ENCODE results near the gene STXBP6. TPM values are rescaled to one million over a fixed set of nuclear protein-coding genes. Genes with fewer than 3 reads are reported as not detected.
A peak's percentile ranks its signal among the peaks of the same experiment; 100 is the strongest.

The STXBP6 gene
- total and polyA plus RNA-seq, 4 donors: 0.05 to 10.5 (median 2.3) TPM

DNA sequence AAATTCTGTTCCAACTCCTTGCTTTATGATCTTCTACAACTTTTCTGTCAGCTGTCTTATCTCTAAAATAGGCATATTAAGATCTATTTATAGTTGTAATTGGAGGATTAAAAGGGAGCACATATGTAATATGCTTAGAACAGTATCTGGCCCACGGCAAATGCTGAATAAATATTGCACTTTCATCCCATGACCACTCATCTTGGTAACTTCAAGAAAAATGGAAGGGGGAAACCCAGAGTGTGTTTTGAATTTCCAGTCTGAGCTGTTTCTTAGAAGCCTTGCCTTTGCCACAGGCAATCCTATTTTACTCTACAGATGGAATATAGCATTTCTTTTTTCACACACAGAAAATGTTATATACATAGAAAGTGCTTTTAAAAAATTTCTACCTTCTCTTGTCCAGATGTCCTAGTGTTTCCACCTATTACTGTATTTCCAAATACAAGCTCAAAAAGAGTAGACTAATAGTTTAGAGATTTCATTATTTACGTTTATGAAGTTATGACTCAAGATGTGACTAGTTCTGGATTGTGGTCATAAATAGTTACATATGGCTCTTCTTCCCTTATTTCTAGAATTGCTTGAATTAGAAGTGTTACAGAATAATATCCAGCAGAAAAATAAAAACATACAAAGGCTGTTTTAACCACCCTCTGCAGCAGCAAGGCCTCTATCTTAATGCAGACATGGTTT is 6.2 kb upstream of the STXBP6 start:
- no peaks in the 10 kb centered on the region for H3K36me3 ChIP-seq (ENCODE audit: control insufficient read depth in 1 of 2, insufficient read depth in 2 of 2, low read length in 1 of 2)
- 49 to 62% methylated on average over 2 of the region's 2 CpGs for WGBS, 2 donors
- ATAC-seq (ENCODE audit: low FRiP score) (no peak), DNase-seq (no peak)
- no peaks in the 10 kb centered on the region for H3K9me3 ChIP-seq (ENCODE audit: control insufficient read depth, low read length)
- H3K4me3 ChIP-seq (ENCODE audit: low read length in 2 of 2): no peak overlapping the region
- intact Hi-C loops (cut with DNase I): no loop called here
- no peaks in the 10 kb centered on the region for H3K4me1 ChIP-seq (ENCODE audit: control insufficient read depth in 1 of 2, insufficient read depth in 2 of 2, low read length in 2 of 2)
- H3K27me3 ChIP-seq (ENCODE audit: control insufficient read depth in 1 of 2, insufficient read depth in 2 of 2, low read length in 1 of 2): no peaks in the 10 kb centered on the region
- no peak overlapping the region for H3K27ac ChIP-seq (ENCODE audit: low read depth in 1 of 2, low read length in 2 of 2)

GRCh38 chr14:25055005-25055404 is 5.1 kb upstream of the STXBP6 start:
- Histone ChIP-seq H3K27ac (ENCODE audit: low read depth in 1 of 2, low read length in 2 of 2) (no peak overlapping the region), H3K9me3 (ENCODE audit: control insufficient read depth, low read length) (no peaks in the 10 kb centered on the region), H3K36me3 (ENCODE audit: control insufficient read depth in 1 of 2, insufficient read depth in 2 of 2, low read length in 1 of 2) (no peaks in the 10 kb centered on the region), H3K27me3 (ENCODE audit: control insufficient read depth in 1 of 2, insufficient read depth in 2 of 2, low read length in 1 of 2) (no peaks in the 10 kb centered on the region), H3K4me1 (ENCODE audit: control insufficient read depth in 1 of 2, insufficient read depth in 2 of 2, low read length in 2 of 2) (no peaks in the 10 kb centered on the region), H3K4me3 (ENCODE audit: low read length in 2 of 2) (no peak overlapping the region)
- WGBS, 2 donors: 95 to 97% methylated on average over 5 of the region's 5 CpGs
- no peak for ATAC-seq (ENCODE audit: low FRiP score)
- DNase-seq: no peak
- intact Hi-C loops (cut with DNase I): no loop called here

- H3K4me3 ChIP-seq (ENCODE audit: low read length in 2 of 2): no peak overlapping the region
- 81 to 87% methylated on average over 1 of the region's 1 CpG for WGBS, 2 donors
- H3K27ac ChIP-seq (ENCODE audit: low read depth in 1 of 2, low read length in 2 of 2): no peak overlapping the region
- no peaks in the 10 kb centered on the region for H3K27me3 ChIP-seq (ENCODE audit: control insufficient read depth in 1 of 2, insufficient read depth in 2 of 2, low read length in 1 of 2)
- ATAC-seq (ENCODE audit: low FRiP score): no peak
- no peak for DNase-seq
- intact Hi-C loops (cut with DNase I): no loop called here
- H3K4me1 ChIP-seq (ENCODE audit: control insufficient read depth in 1 of 2, insufficient read depth in 2 of 2, low read length in 2 of 2): no peaks in the 10 kb centered on the region
- H3K36me3 ChIP-seq (ENCODE audit: control insufficient read depth in 1 of 2, insufficient read depth in 2 of 2, low read length in 1 of 2): no peaks in the 10 kb centered on the region
- no peaks in the 10 kb centered on the region for H3K9me3 ChIP-seq (ENCODE audit: control insufficient read depth, low read length)
Measured at GRCh38 chr14:25053585-25053984, 3.6 kb upstream of the STXBP6 start.

- H3K27ac ChIP-seq (ENCODE audit: low read depth in 1 of 2, low read length in 2 of 2): no peak overlapping the region
- H3K9me3 ChIP-seq (ENCODE audit: control insufficient read depth, low read length): no peaks in the 10 kb centered on the region
- WGBS, 2 donors: 59 to 65% methylated on average over 4 of the region's 4 CpGs
- H3K36me3 ChIP-seq (ENCODE audit: control insufficient read depth in 1 of 2, insufficient read depth in 2 of 2, low read length in 1 of 2): no peaks in the 10 kb centered on the region
- intact Hi-C loops (cut with DNase I): no loop called here
- ATAC-seq (ENCODE audit: low FRiP score) (no peak), DNase-seq (no peak)
- H3K4me1 ChIP-seq (ENCODE audit: control insufficient read depth in 1 of 2, insufficient read depth in 2 of 2, low read length in 2 of 2): no peaks in the 10 kb centered on the region
- no peak overlapping the region for H3K4me3 ChIP-seq (ENCODE audit: low read length in 2 of 2)
- no peaks in the 10 kb centered on the region for H3K27me3 ChIP-seq (ENCODE audit: control insufficient read depth in 1 of 2, insufficient read depth in 2 of 2, low read length in 1 of 2)
Measured at GRCh38 chr14:25052921-25053320, 3.0 kb upstream of the STXBP6 start.

DNA sequence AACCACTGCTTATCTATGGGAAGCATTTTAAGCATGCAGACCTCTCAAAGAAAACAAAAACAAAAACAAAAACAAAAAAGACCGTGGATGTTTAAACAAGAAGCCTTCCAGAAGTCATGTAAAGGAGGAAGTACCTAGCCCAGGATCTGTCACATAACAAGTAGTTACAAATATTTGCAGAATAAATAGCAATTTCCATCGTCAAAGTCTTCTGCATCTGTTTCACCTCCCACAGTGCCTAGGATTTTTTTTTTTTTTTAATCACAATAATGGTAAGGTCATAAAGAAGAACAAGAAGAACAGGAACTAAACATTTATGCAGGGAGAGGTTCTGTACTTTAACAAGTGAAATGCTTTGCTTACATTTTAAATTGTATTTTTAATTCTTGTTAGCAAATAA is 2.4 kb upstream of the STXBP6 start:
- ATAC-seq (ENCODE audit: low FRiP score) (no peak), DNase-seq (no peak)
- intact Hi-C loops (cut with DNase I): no loop called here
- WGBS, 2 donors: 11 to 12% methylated on average over 2 of the region's 2 CpGs
- H3K9me3 ChIP-seq (ENCODE audit: control insufficient read depth, low read length): no peaks in the 10 kb centered on the region
- H3K27ac ChIP-seq (ENCODE audit: low read depth in 1 of 2, low read length in 2 of 2): no peak overlapping the region
- no peaks in the 10 kb centered on the region for H3K4me1 ChIP-seq (ENCODE audit: control insufficient read depth in 1 of 2, insufficient read depth in 2 of 2, low read length in 2 of 2)
- no peaks in the 10 kb centered on the region for H3K27me3 ChIP-seq (ENCODE audit: control insufficient read depth in 1 of 2, insufficient read depth in 2 of 2, low read length in 1 of 2)
- no peaks in the 10 kb centered on the region for H3K36me3 ChIP-seq (ENCODE audit: control insufficient read depth in 1 of 2, insufficient read depth in 2 of 2, low read length in 1 of 2)
- no peak overlapping the region for H3K4me3 ChIP-seq (ENCODE audit: low read length in 2 of 2)

- DNase-seq: no peak
- intact Hi-C loops (cut with DNase I): no loop called here
- ATAC-seq (ENCODE audit: low FRiP score): no peak
- 7 to 10% methylated on average over 31 of the region's 31 CpGs for WGBS, 2 donors
- no peaks in the 10 kb centered on the region for H3K9me3 ChIP-seq (ENCODE audit: control insufficient read depth, low read length)
- peak overlapping the region; percentile 8 to 82 for H3K4me3 ChIP-seq (ENCODE audit: low read length in 2 of 2)
- H3K4me1 ChIP-seq (ENCODE audit: control insufficient read depth in 1 of 2, insufficient read depth in 2 of 2, low read length in 2 of 2): no peaks in the 10 kb centered on the region
- no peaks in the 10 kb centered on the region for H3K27me3 ChIP-seq (ENCODE audit: control insufficient read depth in 1 of 2, insufficient read depth in 2 of 2, low read length in 1 of 2)
- H3K27ac ChIP-seq (ENCODE audit: low read depth in 1 of 2, low read length in 2 of 2): no peak overlapping the region
- no peaks in the 10 kb centered on the region for H3K36me3 ChIP-seq (ENCODE audit: control insufficient read depth in 1 of 2, insufficient read depth in 2 of 2, low read length in 1 of 2)
Measured at GRCh38 chr14:25050269-25051150, 563 bp upstream of the STXBP6 start.

DNA sequence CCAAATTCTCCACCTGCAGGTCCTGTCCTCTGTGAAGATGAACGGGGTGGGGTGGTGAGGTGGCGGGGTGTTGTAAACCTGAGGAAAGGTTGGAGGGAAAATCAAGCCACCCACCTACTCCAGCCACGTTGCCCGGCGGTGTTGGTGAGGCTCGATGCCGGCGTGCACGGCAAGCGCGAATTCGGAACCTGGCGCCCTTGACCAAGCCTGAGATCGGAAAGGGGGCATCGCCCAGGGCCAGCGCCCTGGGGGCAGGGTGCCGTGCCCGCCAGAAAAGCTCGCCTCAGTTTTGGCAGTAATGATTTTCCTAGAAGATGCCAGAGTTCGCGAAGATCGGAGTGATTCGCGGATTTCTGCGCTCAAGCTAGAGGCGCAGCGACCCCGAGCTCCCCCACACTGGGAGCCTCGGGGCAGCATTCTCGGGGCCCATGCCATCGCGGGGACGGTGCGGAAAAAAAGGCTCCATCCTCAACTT is 817 bp downstream of the STXBP6 start:
- no peaks in the 10 kb centered on the region for H3K36me3 ChIP-seq (ENCODE audit: control insufficient read depth in 1 of 2, insufficient read depth in 2 of 2, low read length in 1 of 2)
- no peaks in the 10 kb centered on the region for H3K27me3 ChIP-seq (ENCODE audit: control insufficient read depth in 1 of 2, insufficient read depth in 2 of 2, low read length in 1 of 2)
- H3K9me3 ChIP-seq (ENCODE audit: control insufficient read depth, low read length): no peaks in the 10 kb centered on the region
- peak overlapping the region in 1 of 2 donors; percentile 8 for H3K4me3 ChIP-seq (ENCODE audit: low read length in 2 of 2)
- WGBS, 2 donors: 2 to 3% methylated on average over 34 of the region's 34 CpGs
- DNase-seq (peak in 1 of 2 donors; percentile 45), ATAC-seq (ENCODE audit: low FRiP score) (peak; percentile 34)
- H3K4me1 ChIP-seq (ENCODE audit: control insufficient read depth in 1 of 2, insufficient read depth in 2 of 2, low read length in 2 of 2): no peaks in the 10 kb centered on the region
- H3K27ac ChIP-seq (ENCODE audit: low read depth in 1 of 2, low read length in 2 of 2): no peak overlapping the region
- intact Hi-C loops (cut with DNase I): loop anchor here in 1 of 2 donors (10.0 kb wide), 1 partner anchor 234 kb away; no protein-coding TSS in a partner anchor

- H3K36me3 ChIP-seq (ENCODE audit: control insufficient read depth in 1 of 2, insufficient read depth in 2 of 2, low read length in 1 of 2): no peaks in the 10 kb centered on the region
- no peak overlapping the region for H3K4me3 ChIP-seq (ENCODE audit: low read length in 2 of 2)
- no peaks in the 10 kb centered on the region for H3K27me3 ChIP-seq (ENCODE audit: control insufficient read depth in 1 of 2, insufficient read depth in 2 of 2, low read length in 1 of 2)
- no peaks in the 10 kb centered on the region for H3K9me3 ChIP-seq (ENCODE audit: control insufficient read depth, low read length)
- 26 to 31% methylated on average over 17 of the region's 17 CpGs for WGBS, 2 donors
- DNase-seq (peak in 1 of 2 donors; percentile 46), ATAC-seq (ENCODE audit: low FRiP score) (no peak)
- intact Hi-C loops (cut with DNase I): loop anchor here in 1 of 2 donors (10.0 kb wide), 1 partner anchor 234 kb away; no protein-coding TSS in a partner anchor
- no peak overlapping the region for H3K27ac ChIP-seq (ENCODE audit: low read depth in 1 of 2, low read length in 2 of 2)
- H3K4me1 ChIP-seq (ENCODE audit: control insufficient read depth in 1 of 2, insufficient read depth in 2 of 2, low read length in 2 of 2): no peaks in the 10 kb centered on the region
Measured at GRCh38 chr14:25048170-25049016, 1.6 kb downstream of the STXBP6 start.
